Activated CD4-positive, alpha-beta T cell treated with anti-CD3 and anti-CD28 coated beads, Interleukin-2, amount 50 U/mL, for 4 hours (primary cell): ENCODE data around the gene EIF4A2.
"Not testable (repeated sequence)": the region's sequence is repeated elsewhere in the genome, so short reads cannot be mapped to it uniquely, and the experiment has no call there.

Experiments used
- DNase-seq, 2 experiments: peaks; one replicate each; pipeline ENCODE4 v3.0.0-alpha.2; 2020

EIF4A2 gene

GRCh38 chr3:186785495-186786018, 2.2 kb downstream of the EIF4A2 start:
- no peak for DNase-seq

GRCh38 chr3:186786922-186787321, 3.5 kb downstream of the EIF4A2 start:
- DNase-seq, result no peak

DNA sequence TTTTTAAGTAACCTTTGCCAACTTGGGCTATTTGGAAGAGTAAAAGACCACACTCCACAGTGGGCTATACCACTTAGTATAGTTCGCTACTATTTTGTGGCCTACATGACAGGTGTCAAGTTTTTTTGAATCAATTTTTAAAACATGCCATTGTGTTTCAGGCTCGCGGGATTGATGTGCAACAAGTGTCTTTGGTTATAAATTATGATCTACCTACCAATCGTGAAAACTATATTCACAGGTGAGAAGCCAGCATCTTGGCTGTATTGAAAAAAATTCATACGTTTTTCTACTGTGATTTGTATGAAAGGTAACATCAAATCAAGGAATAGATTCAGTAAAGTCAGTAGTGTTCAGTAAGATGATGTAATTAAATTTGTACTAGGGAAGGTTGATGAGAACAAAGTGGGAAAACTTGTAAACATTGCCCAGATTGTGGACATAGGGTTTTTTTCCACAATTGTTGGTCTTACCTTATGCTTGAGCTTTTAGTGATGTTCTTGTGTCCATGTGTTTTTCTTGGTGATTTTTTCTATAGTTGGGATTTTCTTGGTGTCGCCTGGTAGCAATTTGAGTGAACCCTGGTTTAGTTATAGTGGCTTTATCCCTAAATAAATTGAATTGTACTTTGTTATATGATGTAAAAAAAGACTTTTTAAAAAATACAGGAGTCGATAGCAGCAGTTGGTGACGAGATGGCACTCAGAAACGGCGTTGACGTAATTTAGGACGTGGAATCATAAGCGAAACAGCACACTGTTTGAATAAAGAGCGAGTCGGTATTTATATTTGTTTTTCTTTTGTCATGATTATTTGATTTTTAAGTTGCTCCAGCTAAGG, 4.5 kb downstream of the EIF4A2 start:
- DNase-seq, result no peak

DNA sequence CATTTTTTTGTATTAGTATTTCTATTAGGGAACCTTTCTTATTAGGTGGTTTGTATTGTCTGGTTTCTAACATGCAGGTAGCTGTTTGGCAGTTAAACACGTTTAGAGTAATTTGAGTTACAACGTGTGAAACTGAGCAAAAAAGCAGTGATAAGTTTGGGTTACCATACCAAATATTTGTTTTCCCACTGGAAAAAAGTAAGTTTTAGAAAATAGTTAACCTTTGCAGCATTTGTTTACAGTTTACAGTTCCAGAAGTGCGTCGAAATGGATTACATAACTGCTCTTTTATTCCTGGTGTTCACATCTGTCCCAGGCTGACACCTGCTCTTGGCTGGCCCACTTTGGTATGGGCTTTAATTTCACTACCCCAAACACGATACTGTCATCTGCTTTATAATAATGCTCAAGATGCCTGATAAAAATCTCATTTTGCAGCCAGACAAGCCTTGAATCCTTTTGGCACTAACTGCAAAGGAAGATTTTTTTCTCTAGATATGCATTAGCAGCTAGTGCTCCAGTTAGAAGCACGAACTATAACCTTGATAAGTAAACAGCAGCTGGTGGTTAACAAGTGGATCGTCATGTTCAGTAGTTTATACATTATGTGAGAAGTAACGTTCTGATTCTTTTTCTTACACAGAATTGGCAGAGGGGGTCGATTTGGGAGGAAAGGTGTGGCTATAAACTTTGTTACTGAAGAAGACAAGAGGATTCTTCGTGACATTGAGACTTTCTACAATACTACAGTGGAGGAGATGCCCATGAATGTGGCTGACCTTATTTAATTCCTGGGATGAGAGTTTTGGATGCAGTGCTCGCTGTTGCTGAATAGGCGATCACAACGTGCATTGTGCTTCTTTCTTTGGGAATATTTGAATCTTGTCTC, 5.3 kb downstream of the EIF4A2 start:
- no peak for DNase-seq

GRCh38 chr3:186789554-186790260, 6.3 kb downstream of the EIF4A2 start:
- no peak for DNase-seq

DNA sequence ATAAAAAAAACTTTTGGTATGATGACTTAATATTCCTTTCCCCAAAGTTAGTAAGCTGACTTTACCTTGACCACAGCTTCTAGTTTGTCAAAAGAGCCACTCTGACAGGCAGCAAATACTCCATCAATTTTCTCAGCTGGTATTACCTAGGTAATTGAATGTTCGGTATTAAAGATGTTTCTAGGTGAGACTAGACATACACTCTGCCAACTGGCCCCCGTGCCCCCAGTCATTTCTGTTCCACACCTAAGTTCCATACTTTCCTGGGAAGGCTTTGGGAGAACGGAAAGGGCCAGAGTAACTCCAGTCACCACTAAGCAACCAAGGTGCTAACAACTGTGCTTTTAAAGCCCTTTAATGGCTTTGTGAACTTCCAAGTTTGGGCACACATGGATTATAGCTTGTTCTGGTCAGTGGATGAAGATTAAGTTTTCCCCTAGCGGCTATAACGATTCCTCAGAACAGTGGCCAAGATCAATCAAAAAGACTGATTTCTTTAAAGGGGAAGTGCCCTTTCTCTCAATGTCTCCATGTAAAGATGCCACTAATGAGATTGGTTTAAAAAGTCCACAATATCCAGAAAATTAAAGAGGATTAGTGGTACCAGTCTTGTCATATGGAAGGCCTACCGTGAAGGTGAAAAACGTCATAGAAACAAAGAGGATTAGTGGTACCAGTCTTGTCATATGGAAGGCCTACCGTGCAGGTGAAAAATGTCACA, 7.0 kb downstream of the EIF4A2 start:
- DNase-seq, result no peak

DNA sequence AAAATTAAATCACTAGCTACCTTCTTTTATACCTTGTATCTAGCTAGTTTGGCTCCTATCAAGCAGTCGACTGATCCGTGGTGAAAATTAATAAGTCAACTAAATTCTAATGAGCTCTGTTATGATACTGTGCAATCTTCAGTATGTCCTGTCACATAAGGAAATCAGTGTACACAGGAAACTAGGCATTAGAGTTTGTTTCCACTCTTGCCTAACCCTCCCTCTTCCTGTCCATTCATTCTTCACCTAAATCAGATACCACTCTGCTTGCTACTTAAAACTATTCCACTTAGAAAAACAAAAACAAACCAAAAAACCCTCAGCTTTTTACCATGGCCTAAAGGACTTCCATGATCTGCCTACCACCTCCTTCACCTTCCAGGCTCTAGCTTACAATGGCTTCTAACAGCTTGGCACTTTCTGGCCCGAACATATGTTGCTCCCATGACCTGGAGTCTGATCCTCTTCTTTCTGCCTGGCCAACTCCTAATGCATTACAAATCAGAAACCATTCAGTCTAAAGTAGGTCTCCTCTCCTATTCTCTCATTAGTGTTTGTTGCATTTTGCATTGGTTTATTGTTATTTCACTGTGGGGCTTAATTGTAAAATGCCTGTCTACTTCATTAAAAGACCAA, 15.0 kb downstream of the EIF4A2 start:
- no peak for DNase-seq

DNA sequence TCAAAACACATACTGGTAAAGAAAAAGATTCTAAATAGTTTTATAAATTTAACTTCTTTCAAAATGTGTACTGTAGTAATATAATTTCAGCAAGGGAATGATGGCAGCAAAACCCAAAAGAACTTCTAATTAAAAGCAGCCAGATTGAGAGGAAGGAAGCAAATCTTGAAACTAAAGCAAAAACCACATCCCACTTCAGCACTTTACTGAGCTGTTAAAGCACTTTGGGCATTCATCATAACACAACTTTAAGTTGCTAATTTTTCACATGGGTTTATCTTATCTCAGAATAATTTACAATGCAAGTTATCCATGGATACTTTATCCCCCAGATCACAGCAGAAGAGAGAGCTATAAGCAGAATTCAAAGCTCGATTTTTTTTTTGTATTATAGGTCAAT, 16.9 kb downstream of the EIF4A2 start:
- DNase-seq, result no peak

GRCh38 chr3:186802701-186803100, 19.3 kb downstream of the EIF4A2 start:
- DNase-seq, result no peak

GRCh38 chr3:186803447-186803846, 20.1 kb downstream of the EIF4A2 start:
- not testable (repeated sequence) for DNase-seq

- DNase-seq, result peak; percentile 79
These were observed 23.0 kb downstream of the EIF4A2 start, which contains the start of gene RFC4 for GRCh38 chr3:186806089-186807055. RFC4 (minus strand) TSS chr3:186806482; CDS start chr3:186804713, 1,769 bp downstream.

GRCh38 chr3:186807231-186807630, 23.9 kb downstream of the EIF4A2 start:
- DNase-seq, result no peak

- no peak for DNase-seq
These were observed 27.1 kb downstream of the EIF4A2 start for GRCh38 chr3:186810336-186810996.

GRCh38 chr3:186811313-186811712, 27.9 kb downstream of the EIF4A2 start:
- not testable (repeated sequence) for DNase-seq

GRCh38 chr3:186814100-186814499, 30.7 kb downstream of the EIF4A2 start:
- DNase-seq, result no peak

GRCh38 chr3:186815435-186815834, 32.1 kb downstream of the EIF4A2 start:
- DNase-seq, result no peak

GRCh38 chr3:186818516-186818915, 35.1 kb downstream of the EIF4A2 start:
- no peak for DNase-seq

- DNase-seq, result no peak
These were observed 35.6 kb downstream of the EIF4A2 start for GRCh38 chr3:186818956-186819355.
